Measurements from ENCODE around the gene CXADR. TPM values are rescaled to one million over a fixed set of nuclear protein-coding genes. Genes with fewer than 3 reads are reported as not detected.

The CXADR gene
- total RNA-seq: 4.1 and 4.4 TPM in 2 replicates

GRCh38 chr21:17512253-17513213, at the start of gene CXADR:
Gene CXADR (plus strand): TSS chr21:17513043. CDS start chr21:17513130, 87 bp downstream.

GRCh38 chr21:17612565-17613241, 99.9 kb downstream of the CXADR start, which contains the start of gene BTG3:
Gene BTG3 (minus strand): TSS chr21:17612901. CDS start chr21:17609144, 3,757 bp downstream.

Other genes with a start within 250 kb of the CXADR start
- 30.9 and 33.7 TPM in 2 replicates for gene BTG3, start 99.9 kb downstream of the CXADR start, total RNA-seq